CD4-positive, alpha-beta T cell (primary cell): ENCODE data around the gene OR3A3. TPM values are rescaled to one million over a fixed set of nuclear protein-coding genes. Genes with fewer than 3 reads are reported as not detected.
"Not testable (repeated sequence)": the region's sequence is repeated elsewhere in the genome, so short reads cannot be mapped to it uniquely, and the experiment has no call there.

Experiments used
- ATAC-seq: fragments of 200-7000 bp; cut with Tn5 transposase; one replicate; pipeline ENCODE4 v1.10.0; 2022; ENCODE audit warnings: mild to moderate bottlenecking; ENCODE audit not compliant: poor library complexity
- CTCF ChIA-PET: fragments of 350-600 bp; sonication (Branson Sonifier 250); formaldehyde crosslinking; loops from one replicate; lab custom pipeline; 2021; ENCODE audit warnings: antibody characterized with exemption, inconsistent platforms; lab: Charles Lee
- POLR2A ChIA-PET: fragments of 350-600 bp; sonication (Branson Sonifier 250); formaldehyde crosslinking; loops from one replicate; lab custom pipeline; 2021; ENCODE audit warnings: antibody characterized with exemption, inconsistent platforms; lab: Charles Lee
- DNase-seq, 14 experiments: peaks; one replicate each; pipeline ENCODE4 v3.0.0-alpha.2; 2013 to 2020; ENCODE audit warnings: mixed read lengths in 2 of 14
- H3K27ac ChIP-seq, 2 donors: one replicate each; pipeline versions ENCODE4 v1.5.1 to v1.7.0; 2013; ENCODE audit warnings: low read length in 2 of 2, low read depth in 1 of 2, mild to moderate bottlenecking in 1 of 2
- H3K27me3 ChIP-seq, 2 experiments: 1 replicate in 1 of 2; 2 replicates in 1 of 2; pipeline versions ENCODE4 v1.6.1 to v1.7.0; 2013; ENCODE audit warnings: low read length in 2 of 2, control low read depth in 1 of 2, mild to moderate bottlenecking in 1 of 2, moderate library complexity in 1 of 2; ENCODE audit not compliant: insufficient read depth in 2 of 2, control insufficient read depth in 1 of 2
- H3K36me3 ChIP-seq: one replicate; pipeline ENCODE4 v1.6.1; 2013; ENCODE audit warnings: low read length, control low read depth; ENCODE audit not compliant: insufficient read depth
- H3K4me1 ChIP-seq: one replicate; pipeline ENCODE4 v1.6.1; 2013; ENCODE audit warnings: low read length, control low read depth; ENCODE audit not compliant: insufficient read depth
- H3K4me3 ChIP-seq: one replicate; pipeline ENCODE4 v1.5.1; 2013; ENCODE audit warnings: mild to moderate bottlenecking, low read length, moderate library complexity
- H3K9me3 ChIP-seq, 2 experiments: 1 replicate in 1 of 2; 2 replicates in 1 of 2; pipeline versions ENCODE4 v1.6.1 to v1.7.0; 2013; ENCODE audit warnings: low read length in 2 of 2, mild to moderate bottlenecking in 2 of 2, control low read depth in 1 of 2, moderate library complexity in 1 of 2; ENCODE audit not compliant: control insufficient read depth in 1 of 2, insufficient read depth in 1 of 2
- H3K27ac Mint-ChIP-seq: one replicate; pipeline ENCODE4 v1.8.0; 2020; ENCODE audit warnings: mixed read lengths
- H3K27me3 Mint-ChIP-seq: one replicate; pipeline ENCODE4 v1.8.0; 2021; ENCODE audit warnings: mixed read lengths
- H3K36me3 Mint-ChIP-seq: one replicate; pipeline ENCODE4 v1.8.0; 2021; ENCODE audit warnings: low read depth, mixed read lengths
- H3K4me1 Mint-ChIP-seq: one replicate; pipeline ENCODE4 v1.8.0; 2021; ENCODE audit warnings: low read depth, mixed read lengths
- H3K4me3 Mint-ChIP-seq: one replicate; pipeline ENCODE4 v1.8.0; 2020; ENCODE audit warnings: mild to moderate bottlenecking, mixed read lengths
- H3K9me3 Mint-ChIP-seq: one replicate; pipeline ENCODE4 v1.8.0; 2020; ENCODE audit warnings: mixed read lengths
- CTCF ChIP-seq: fragments of 200-600 bp; IDR thresholded peaks from one replicate; pipeline ENCODE4 v1.8.0; 2022; ENCODE audit warnings: antibody characterized with exemption, mild to moderate bottlenecking
- intact Hi-C, 2 experiments: fragments of 100-400 bp; cut with DNase I in 1 of 2; cut with micrococcal nuclease in 1 of 2; formaldehyde crosslinking; loops; one replicate each; pipeline versions ENCODE4 v1.15.1 to v1.9.0; 2023 to 2025; cut with DNase I, micrococcal nuclease
- total RNA-seq, 174 experiments: library from RNA in 2 of 174; stranded (reverse) in 2 of 174; gene quantifications; one replicate each; pipeline ENCODE4 v1.2.3 and lab custom pipeline; 2021 to 2026

Gene OR3A3
- total RNA-seq, 2 experiments from 2014 or later: not detected

- Histone ChIP-seq H3K4me3 (no peak within 1 kb of the TSS), H3K9me3 (no peaks in the 10 kb centered on the region), H3K4me1 (no peaks in the 10 kb centered on the region), H3K36me3 (no peaks in the 10 kb centered on the region), H3K27me3 (peaks cover 0 to 3% of the 10 kb centered on the region in 2 experiments), H3K27ac (no peak within 1 kb of the TSS)
- POLR2A ChIA-PET: no interaction called here
- H3K36me3 Mint-ChIP-seq: no peaks in the 10 kb centered on the region
- no peak for ATAC-seq
- no peaks in the 10 kb centered on the region for H3K9me3 Mint-ChIP-seq
- H3K4me1 Mint-ChIP-seq: no peaks in the 10 kb centered on the region
- TF ChIP-seq CTCF: no peak
- intact Hi-C loops: no loop called here
- peaks cover 21% of the 10 kb centered on the region for H3K27me3 Mint-ChIP-seq
- H3K27ac Mint-ChIP-seq: no peak within 1 kb of the TSS
- CTCF ChIA-PET: no interaction called here
- no peak within 1 kb of the TSS for H3K4me3 Mint-ChIP-seq
- DNase-seq: no peak
These were observed 12.9 kb upstream of the OR3A3 start, which contains the start of gene OR1E1 for GRCh38 chr17:3398310-3398709. Gene OR1E1, minus strand, starts transcription at chr17:3398410. Its CDS starts 0 bp downstream, at chr17:3398410.

GRCh38 chr17:3400055-3400454 is 11.1 kb upstream of the OR3A3 start:
- intact Hi-C loops: no loop called here
- no peaks in the 10 kb centered on the region for H3K9me3 ChIP-seq
- H3K27ac Mint-ChIP-seq: no peak overlapping the region
- H3K36me3 ChIP-seq: no peaks in the 10 kb centered on the region
- no peaks in the 10 kb centered on the region for H3K9me3 Mint-ChIP-seq
- H3K27me3 Mint-ChIP-seq: peaks cover 15% of the 10 kb centered on the region
- ChIA-PET CTCF (no interaction called here), POLR2A (no interaction called here)
- H3K36me3 Mint-ChIP-seq: no peaks in the 10 kb centered on the region
- no peak for TF ChIP-seq CTCF
- H3K27me3 ChIP-seq: peaks cover 0 to 3% of the 10 kb centered on the region in 2 experiments
- ATAC-seq (no peak), DNase-seq (no peak)
- H3K27ac ChIP-seq: no peak overlapping the region
- H3K4me1 ChIP-seq: no peaks in the 10 kb centered on the region
- no peak overlapping the region for H3K4me3 Mint-ChIP-seq
- no peaks in the 10 kb centered on the region for H3K4me1 Mint-ChIP-seq
- H3K4me3 ChIP-seq: no peak overlapping the region

DNA sequence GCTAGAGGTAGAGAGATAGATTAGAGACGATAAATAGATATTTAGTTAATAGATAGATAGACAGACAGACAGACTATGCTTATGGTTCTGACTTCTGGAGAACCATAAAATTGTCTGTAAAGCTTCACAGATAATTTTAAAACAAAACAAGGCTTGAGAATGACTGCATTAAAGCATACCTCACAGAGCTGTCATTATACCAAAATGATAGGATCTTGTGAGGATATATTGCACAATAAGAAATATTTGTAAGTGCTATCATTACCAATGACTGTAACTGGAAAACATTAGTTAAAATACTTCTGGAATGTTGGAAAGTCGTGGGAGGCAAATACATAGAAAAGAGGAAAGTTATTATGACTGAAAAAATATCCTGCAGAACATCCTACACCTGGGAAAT is 9.4 kb upstream of the OR3A3 start:
- ATAC-seq: no peak
- H3K27ac Mint-ChIP-seq: no peak overlapping the region

DNA sequence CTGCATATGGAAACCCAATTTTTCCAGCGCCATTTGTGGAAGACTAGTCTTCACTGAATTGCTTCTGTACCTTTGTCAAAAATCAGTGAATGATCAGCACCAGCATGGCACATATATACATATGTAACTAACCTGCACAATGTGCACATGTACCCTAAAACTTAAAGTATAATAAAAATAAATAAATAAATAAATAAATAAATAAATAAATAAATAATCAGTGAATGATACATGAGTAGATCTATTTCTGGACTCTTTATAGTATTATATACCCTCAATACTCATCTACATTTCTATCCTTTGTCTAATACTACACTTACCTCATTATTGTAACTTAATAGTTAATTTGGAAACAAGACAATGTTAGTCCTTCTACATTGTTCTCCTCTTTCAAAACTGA is 7.3 kb upstream of the OR3A3 start:
- H3K27ac Mint-ChIP-seq, intact Hi-C loops, ATAC-seq, DNase-seq, H3K27ac ChIP-seq, H3K4me3 Mint-ChIP-seq, H3K36me3 Mint-ChIP-seq, H3K27me3 ChIP-seq, CTCF ChIA-PET, H3K4me3 ChIP-seq, H3K4me1 Mint-ChIP-seq, H3K4me1 ChIP-seq, H3K36me3 ChIP-seq, POLR2A ChIA-PET: not testable (repeated sequence)
- Mint-ChIP-seq H3K9me3 (peaks cover 13% of the 10 kb centered on the region), H3K27me3 (peaks cover 17% of the 10 kb centered on the region)
- peaks cover 5 to 14% of the 10 kb centered on the region in 2 experiments for H3K9me3 ChIP-seq

More for the DNA sequence above, 9.4 kb upstream of the OR3A3 start:
- H3K36me3 Mint-ChIP-seq: no peaks in the 10 kb centered on the region
- POLR2A ChIA-PET: no interaction called here
- no peaks in the 10 kb centered on the region for H3K4me1 Mint-ChIP-seq
- H3K27me3 Mint-ChIP-seq: peaks cover 6% of the 10 kb centered on the region
- Histone ChIP-seq H3K4me1 (no peaks in the 10 kb centered on the region), H3K27me3 (peaks cover 0 to 3% of the 10 kb centered on the region in 2 experiments), H3K9me3 (no peaks in the 10 kb centered on the region), H3K36me3 (no peaks in the 10 kb centered on the region), H3K27ac (no peak overlapping the region), H3K4me3 (no peak overlapping the region)
- peaks cover 3% of the 10 kb centered on the region for H3K9me3 Mint-ChIP-seq
- no peak overlapping the region for H3K4me3 Mint-ChIP-seq
- CTCF ChIA-PET: no interaction called here
- no peak for TF ChIP-seq CTCF
- intact Hi-C loops: no loop called here
- no peak for DNase-seq

GRCh38 chr17:3412216-3412615 is 1.0 kb downstream of the OR3A3 start:
- H3K27me3 ChIP-seq, ATAC-seq, H3K27ac ChIP-seq, H3K4me1 ChIP-seq, CTCF ChIA-PET, POLR2A ChIA-PET, DNase-seq, H3K4me3 Mint-ChIP-seq, H3K36me3 Mint-ChIP-seq, H3K4me1 Mint-ChIP-seq, H3K36me3 ChIP-seq, H3K27ac Mint-ChIP-seq, H3K4me3 ChIP-seq: not testable (repeated sequence)
- intact Hi-C loops: loop anchor here in 1 of 2 experiments (10.0 kb wide), 1 partner anchor 127 kb away; no protein-coding TSS in a partner anchor
- Mint-ChIP-seq H3K27me3 (peaks cover 36% of the 10 kb centered on the region), H3K9me3 (peaks cover 13% of the 10 kb centered on the region)
- H3K9me3 ChIP-seq: peaks cover 5 to 15% of the 10 kb centered on the region in 2 experiments
